K562 (cell line): ENCODE results near the gene SUMF1. TPM values are rescaled to one million over a fixed set of nuclear protein-coding genes. Genes with fewer than 3 reads are reported as not detected.

ENCODE experiments used
- CBFA2T3 ChIP-seq: fragments of 450-650 bp; IDR thresholded peaks from 2 replicates; pipeline ENCODE4 v1.6.1; 2017
- CHD2 ChIP-seq: IDR thresholded peaks from 2 replicates; pipeline ENCODE4 v1.6.1; 2011; ENCODE audit warnings: low read depth, low read length
- E2F3 ChIP-seq: fragments of 250-450 bp; sonication (Bioruptor Pico); IDR thresholded peaks from 2 replicates; pipeline ENCODE4 v1.4.0; 2020; ENCODE audit warnings: mild to moderate bottlenecking
- FOXA3 ChIP-seq, 2 experiments: fragments of 450-650 bp in 1 of 2; sonication (generic) in 1 of 2; formaldehyde crosslinking; IDR thresholded peaks in 1 of 2; conservative IDR thresholded peaks in 1 of 2; 2 replicates each; pipeline versions ENCODE4 v1.4.0 to v1.8.0; 2020 to 2022; ENCODE audit warnings: mild to moderate bottlenecking in 2 of 2, missing genetic modification reagents in 1 of 2
- FOXJ3 ChIP-seq: sonication (generic); formaldehyde crosslinking; IDR thresholded peaks from 2 replicates; pipeline ENCODE4 v1.4.0; 2020; ENCODE audit warnings: mild to moderate bottlenecking, missing genetic modification reagents
- GMEB1 ChIP-seq: fragments of 250-450 bp; sonication (Bioruptor Pico); IDR thresholded peaks from 2 replicates; pipeline ENCODE4 v1.4.0; 2020; ENCODE audit warnings: mild to moderate bottlenecking
- GTF2A2 ChIP-seq: IDR thresholded peaks from 2 replicates; pipeline ENCODE4 v1.6.1; 2016; ENCODE audit warnings: mild to moderate bottlenecking, missing genetic modification characterization, missing compliant biosample characterization
- HDAC1 ChIP-seq, 2 experiments: fragments of 450-650 bp; IDR thresholded peaks; 2 replicates each; pipeline ENCODE4 v1.6.1; 2016 to 2017; ENCODE audit warnings: inconsistent platforms in 1 of 2, mild to moderate bottlenecking in 1 of 2, moderate library complexity in 1 of 2
- HDGF ChIP-seq: fragments of 450-650 bp; IDR thresholded peaks from 2 replicates; pipeline ENCODE4 v1.6.1; 2016
- MCM3 ChIP-seq: fragments of 450-650 bp; IDR thresholded peaks from 2 replicates; pipeline ENCODE4 v1.6.1; 2016
- PHF8 ChIP-seq: fragments of 200-600 bp; sonication (generic); IDR thresholded peaks from 2 replicates; pipeline ENCODE4 v1.6.1; 2012; ENCODE audit warnings: mixed run types, mild to moderate bottlenecking, inconsistent platforms, low read length, moderate library complexity, borderline replicate concordance
- PHTF2 ChIP-seq: fragments of 250-450 bp; sonication (Bioruptor Pico); IDR thresholded peaks from 2 replicates; pipeline ENCODE4 v1.5.0; 2021; ENCODE audit warnings: mild to moderate bottlenecking
- POLR2B ChIP-seq: fragments of 450-650 bp; IDR thresholded peaks from 2 replicates; pipeline ENCODE4 v1.6.1; 2018; ENCODE audit warnings: low read depth; ENCODE audit not compliant: partially characterized antibody
- POLR2G ChIP-seq: fragments of 200-400 bp; formaldehyde crosslinking; IDR thresholded peaks from 2 replicates; pipeline ENCODE4 v1.6.1; 2017; ENCODE audit warnings: low read depth, mild to moderate bottlenecking, antibody characterized with exemption, low read length, moderate library complexity
- PURB ChIP-seq: sonication (generic); formaldehyde crosslinking; IDR thresholded peaks from 2 replicates; pipeline ENCODE4 v1.9.0; 2021; ENCODE audit warnings: low read depth, mild to moderate bottlenecking, missing genetic modification reagents
- RBBP5 ChIP-seq: fragments of 200-600 bp; sonication (generic); IDR thresholded peaks from 2 replicates; pipeline ENCODE4 v1.6.1; 2012; ENCODE audit warnings: borderline replicate concordance, mild to moderate bottlenecking, low read length, control low read depth, inconsistent platforms; ENCODE audit not compliant: insufficient read depth, poor library complexity, severe bottlenecking
- RCOR1 ChIP-seq, 2 experiments: IDR thresholded peaks; 2 replicates each; pipeline ENCODE4 v1.6.1; 2012; ENCODE audit warnings: low read depth in 2 of 2, low read length in 2 of 2, borderline replicate concordance in 1 of 2, improper control_type of control experiment in 1 of 2
- SREBF1 ChIP-seq: fragments of 150-350 bp; IDR thresholded peaks from 2 replicates; pipeline ENCODE4 v1.6.1; 2014; ENCODE audit warnings: antibody characterized with exemption, low read depth, low read length, borderline replicate concordance
- SRF ChIP-seq, 2 experiments: fragments of 250-450, 450-650 bp in 1 of 2; sonication (Bioruptor Pico) in 1 of 2; sonication (generic) in 1 of 2; formaldehyde crosslinking; IDR thresholded peaks; 2 replicates each; pipeline versions ENCODE4 v1.5.0 to v1.5.1; 2020 to 2022; ENCODE audit warnings: mild to moderate bottlenecking in 1 of 2, missing genetic modification reagents in 1 of 2
- SRSF1 ChIP-seq: fragments of 200-400 bp; formaldehyde crosslinking; IDR thresholded peaks from 2 replicates; pipeline ENCODE4 v1.6.1; 2017; ENCODE audit warnings: mild to moderate bottlenecking, low read depth, low read length, moderate library complexity
- SRSF3 ChIP-seq: fragments of 200-400 bp; formaldehyde crosslinking; IDR thresholded peaks from 2 replicates; pipeline ENCODE4 v1.6.1; 2016; ENCODE audit warnings: mild to moderate bottlenecking, low read length, moderate library complexity; ENCODE audit not compliant: insufficient read depth
- TBL1XR1 ChIP-seq, 2 experiments: IDR thresholded peaks; 2 replicates each; pipeline ENCODE4 v1.6.1; 2012; ENCODE audit warnings: improper control_type of control experiment in 2 of 2, low read length in 2 of 2, mild to moderate bottlenecking in 1 of 2
- TCF7 ChIP-seq: sonication (generic); IDR thresholded peaks from 2 replicates; pipeline ENCODE4 v1.6.1; 2016; ENCODE audit warnings: antibody characterized with exemption, borderline replicate concordance
- TCFL5 ChIP-seq: fragments of 250-450 bp; sonication (Bioruptor Pico); conservative IDR thresholded peaks from 2 replicates; pipeline ENCODE4 v1.6.1; 2021; ENCODE audit warnings: mild to moderate bottlenecking, moderate library complexity, matching md5 sums
- THRB ChIP-seq: fragments of 450-650 bp; formaldehyde crosslinking; conservative IDR thresholded peaks from 2 replicates; pipeline ENCODE4 v1.4.0; 2022; ENCODE audit warnings: mild to moderate bottlenecking, missing genetic modification characterization
- ZKSCAN1 ChIP-seq: fragments of 150-350 bp; IDR thresholded peaks from 2 replicates; pipeline ENCODE4 v1.6.1; 2016; ENCODE audit warnings: low read depth, low read length
- ZNF253 ChIP-seq: fragments of 250-450 bp; sonication (Bioruptor Pico); conservative IDR thresholded peaks from 2 replicates; pipeline ENCODE4 v1.6.1; 2021; ENCODE audit warnings: mild to moderate bottlenecking
- polyA plus RNA-seq, 8 experiments: library from polyadenylated mRNA; depleted of rRNA in 4 of 8; stranded (reverse) in 5 of 8; unstranded in 3 of 8; fragments of >200 nt; fragmentation: Nextera tagmentation in 2 of 8; fragmentation: Illumina TruSeq in 1 of 8; extraction: Ambion mirVana in 2 of 8; extraction: Trizol in 1 of 8; gene quantifications; 2 replicates each; pipeline versions ENCODE4 v1.2.1 to v1.2.3, GENCODE V29; 2011 to 2014; ENCODE audit warnings: inconsistent platforms in 1 of 8, missing spikeins in 1 of 8
- total RNA-seq, 7 experiments: library from RNA; depleted of rRNA in 6 of 7; stranded (reverse); fragments of >200 nt in 6 of 7; fragmentation: Illumina TruSeq in 2 of 7; extraction: Trizol in 2 of 7; gene quantifications; 2 replicates each; pipeline versions ENCODE4 v1.2.1 to v1.2.3, GENCODE V29; 2011 to 2021; ENCODE audit warnings: low replicate concordance in 1 of 7

SUMF1 gene
- total and polyA plus RNA-seq, 9 of the 15 experiments (the other 6 are each of a cell fraction or from before 2014, with no cell fraction given), result 1.3 to 7.4 (median 4.2) TPM

GRCh38 chr3:4493014-4493940, 26.2 kb upstream of the SUMF1 start, which contains the start of gene ITPR1 (continued):
- TF ChIP-seq GMEB1, result peak; percentile 53
- peak; percentile 89 for TF ChIP-seq THRB
- peak; percentile 93 for TF ChIP-seq GTF2A2 (tag)
- TF ChIP-seq CBFA2T3, result peak; percentile 16; the same call in 1 of the 2 replicates
- peak; percentile 99 for TF ChIP-seq POLR2G
- peak; percentile 69; the same call in 1 of the 2 replicates for TF ChIP-seq ZKSCAN1
- peak; percentile 20 to 21; a peak in 2 of 4 replicates for TF ChIP-seq SRF (CRISPR knock-in tag; IDR thresholded peaks at IDR 0.05)
- peak; percentile 86 to 94 for TF ChIP-seq HDAC1 (IDR thresholded peaks at IDR 0.05)
- peak; percentile 59; a peak in 1 of 4 replicates for TF ChIP-seq TBL1XR1 (IDR thresholded peaks at IDR 0.05; ENCODE audit: low read length in 2 of 2)
- peak; percentile 54 for TF ChIP-seq CHD2
- TF ChIP-seq RBBP5, result peak; percentile 12
- no peak for TF ChIP-seq FOXJ3 (CRISPR knock-in tag)
- peak; percentile 99 for TF ChIP-seq POLR2B
- TF ChIP-seq E2F3, result no peak
- TF ChIP-seq PHTF2 (CRISPR knock-in tag), result peak; percentile 42; the same call in 1 of the 2 replicates
- peak; percentile 50 for TF ChIP-seq SREBF1
- TF ChIP-seq PURB (CRISPR knock-in tag), result no peak
- TF ChIP-seq MCM3, result no peak
- peak; percentile 63; the same call in 1 of the 2 replicates for TF ChIP-seq PHF8
- TF ChIP-seq TCF7, result no peak; the same call in 1 of the 2 replicates
- peak; percentile 51 to 84; a peak in 3 of 4 replicates for TF ChIP-seq RCOR1 (IDR thresholded peaks at IDR 0.05; ENCODE audit: borderline replicate concordance in 1 of 2, low read depth in 2 of 2, low read length in 2 of 2)
- TF ChIP-seq TCFL5 (CRISPR knock-in tag), result no peak
- 0 out of 2 replicates have a peak, but pooled peaks have one; percentile 88 for TF ChIP-seq SRSF3
- TF ChIP-seq SRSF1, result no peak
- TF ChIP-seq ZNF253 (CRISPR knock-in tag), result no peak
- no peak for TF ChIP-seq HDGF
- no peak for TF ChIP-seq FOXA3 (CRISPR knock-in tag; conservative IDR thresholded peaks at IDR 0.05 in 1 of 2, IDR thresholded peaks at IDR 0.05 in 1 of 2)
